Esophagus muscularis mucosa (tissue), 4 donors: ENCODE data around the gene ZC3H18. TPM values are rescaled to one million over a fixed set of nuclear protein-coding genes. Genes with fewer than 3 reads are reported as not detected.

Experiments used
- DNase-seq: peaks from one replicate; pipeline ENCODE4 v3.0.0-alpha.2; 2017; ENCODE audit errors: extremely low spot score
- H3K27ac ChIP-seq, 4 donors: fragments of 200-600 bp; sonication (generic); replicated peaks in 1 of 4; 1 replicate in 3 of 4; 2 replicates in 1 of 4; pipeline ENCODE4 v1.5.1; 2016 to 2019; ENCODE audit warnings: mild to moderate bottlenecking in 1 of 4
- H3K27me3 ChIP-seq, 4 donors: fragments of 200-600 bp; sonication (generic); one replicate each; pipeline versions ENCODE4 v1.5.1 to v1.6.0; 2016 to 2019
- H3K36me3 ChIP-seq, 4 donors: fragments of 200-600 bp; sonication (generic); one replicate each; pipeline ENCODE4 v1.5.1; 2016 to 2019
- H3K4me1 ChIP-seq, 4 donors: fragments of 200-600 bp; sonication (generic); one replicate each; pipeline ENCODE4 v1.5.1; 2016 to 2019
- H3K4me3 ChIP-seq, 4 donors: fragments of 200-600 bp; sonication (generic); 1 replicate in 2 of 4; 2 replicates in 2 of 4; pipeline ENCODE4 v1.5.1; 2016 to 2019; ENCODE audit warnings: mild to moderate bottlenecking in 4 of 4, moderate library complexity in 1 of 4
- H3K9me3 ChIP-seq, 4 donors: fragments of 200-600 bp; sonication (generic); 1 replicate in 3 of 4; 2 replicates in 1 of 4; pipeline ENCODE4 v1.5.1; 2016 to 2019
- EP300 ChIP-seq: sonication (generic); formaldehyde crosslinking; IDR thresholded peaks from one replicate; pipeline ENCODE4 v1.6.1; 2017; ENCODE audit warnings: antibody characterized with exemption
- POLR2A ChIP-seq: fragments of 450-650 bp; IDR thresholded peaks from one replicate; pipeline ENCODE4 v1.6.1; 2017; ENCODE audit warnings: antibody characterized with exemption, moderate library complexity, mild to moderate bottlenecking, low read depth
- POLR2AphosphoS5 ChIP-seq, 2 donors: sonication (generic); formaldehyde crosslinking; IDR thresholded peaks; one replicate each; pipeline ENCODE4 v1.6.1; 2017; ENCODE audit warnings: antibody characterized with exemption in 2 of 2
- WGBS: methylation state at CpG from one replicate; pipeline ENCODE4 v1.1.5; 2018; 5-methylcytosine and 5-hydroxymethylcytosine counted together
- intact Hi-C: fragments of 100-400 bp; cut with DNase I; formaldehyde crosslinking; loops from one replicate; pipeline ENCODE4 v1.15.1; 2023
- total RNA-seq, 4 donors: library from RNA; depleted of rRNA; stranded (reverse); fragments of >200 nt; gene quantifications; one replicate each; pipeline versions ENCODE4 v1.1.0 to v1.2.1, GENCODE V29; 2016
- TF ChIP-seq, protein P1 (sequence below), 3 experiments: fragments of 200-600 bp in 2 of 3; fragments of 450-650 bp in 1 of 3; sonication (generic) in 2 of 3; IDR thresholded peaks; one replicate each; pipeline ENCODE4 v1.5.1; 2017 to 2019; ENCODE audit warnings: antibody characterized with exemption in 3 of 3, mild to moderate bottlenecking in 2 of 3, moderate library complexity in 1 of 3

The ZC3H18 gene
- total RNA-seq, 4 donors from 2014 or later, result 15.9 to 29.1 (median 26.6) TPM

DNA sequence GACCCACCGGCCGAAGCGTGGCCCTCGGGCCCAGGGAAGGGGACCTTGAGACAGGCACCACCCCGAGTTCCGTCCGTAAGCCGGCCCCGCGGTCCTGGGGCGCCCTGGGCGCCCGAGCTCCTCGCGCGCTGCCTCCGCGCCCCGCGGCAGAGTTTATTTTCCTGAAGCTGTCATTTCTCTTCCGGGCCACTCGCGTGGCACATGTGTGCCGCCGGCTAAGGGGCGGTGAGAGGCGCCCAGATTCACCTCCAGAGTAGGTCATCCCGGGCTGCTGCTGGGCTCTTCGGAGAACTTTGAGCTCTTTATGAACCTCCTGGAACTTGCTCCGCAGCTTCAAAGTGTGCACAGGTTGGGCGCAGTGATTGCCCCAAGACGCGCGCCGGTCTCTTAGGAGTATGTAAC, 489 bp downstream of the ZC3H18 start:
- peak overlapping the region; percentile 75 to 92 (median 86) for H3K4me3 ChIP-seq
- intact Hi-C loops, result no loop called here
- no CpG with 5 or more reads among the region's 35 CpGs for WGBS
- H3K9me3 ChIP-seq, result no peaks in the 10 kb centered on the region
- H3K27me3 ChIP-seq, result no peaks in the 10 kb centered on the region
- H3K27ac ChIP-seq, result peak overlapping the region; percentile 77 to 89 (median 86)
- peaks cover 5 to 34% (median 24%) of the 10 kb centered on the region in 4 donors for H3K36me3 ChIP-seq
- peaks cover 25 to 40% (median 30%) of the 10 kb centered on the region in 4 donors for H3K4me1 ChIP-seq
- TF ChIP-seq, protein P1, sequence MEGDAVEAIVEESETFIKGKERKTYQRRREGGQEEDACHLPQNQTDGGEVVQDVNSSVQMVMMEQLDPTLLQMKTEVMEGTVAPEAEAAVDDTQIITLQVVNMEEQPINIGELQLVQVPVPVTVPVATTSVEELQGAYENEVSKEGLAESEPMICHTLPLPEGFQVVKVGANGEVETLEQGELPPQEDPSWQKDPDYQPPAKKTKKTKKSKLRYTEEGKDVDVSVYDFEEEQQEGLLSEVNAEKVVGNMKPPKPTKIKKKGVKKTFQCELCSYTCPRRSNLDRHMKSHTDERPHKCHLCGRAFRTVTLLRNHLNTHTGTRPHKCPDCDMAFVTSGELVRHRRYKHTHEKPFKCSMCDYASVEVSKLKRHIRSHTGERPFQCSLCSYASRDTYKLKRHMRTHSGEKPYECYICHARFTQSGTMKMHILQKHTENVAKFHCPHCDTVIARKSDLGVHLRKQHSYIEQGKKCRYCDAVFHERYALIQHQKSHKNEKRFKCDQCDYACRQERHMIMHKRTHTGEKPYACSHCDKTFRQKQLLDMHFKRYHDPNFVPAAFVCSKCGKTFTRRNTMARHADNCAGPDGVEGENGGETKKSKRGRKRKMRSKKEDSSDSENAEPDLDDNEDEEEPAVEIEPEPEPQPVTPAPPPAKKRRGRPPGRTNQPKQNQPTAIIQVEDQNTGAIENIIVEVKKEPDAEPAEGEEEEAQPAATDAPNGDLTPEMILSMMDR (IDR thresholded peaks at IDR 0.05), result no peak
- no peak for TF ChIP-seq EP300
- TF ChIP-seq POLR2A, result no peak
- no peak for TF ChIP-seq POLR2AphosphoS5 (IDR thresholded peaks at IDR 0.05)
- DNase-seq, result no peak

DNA sequence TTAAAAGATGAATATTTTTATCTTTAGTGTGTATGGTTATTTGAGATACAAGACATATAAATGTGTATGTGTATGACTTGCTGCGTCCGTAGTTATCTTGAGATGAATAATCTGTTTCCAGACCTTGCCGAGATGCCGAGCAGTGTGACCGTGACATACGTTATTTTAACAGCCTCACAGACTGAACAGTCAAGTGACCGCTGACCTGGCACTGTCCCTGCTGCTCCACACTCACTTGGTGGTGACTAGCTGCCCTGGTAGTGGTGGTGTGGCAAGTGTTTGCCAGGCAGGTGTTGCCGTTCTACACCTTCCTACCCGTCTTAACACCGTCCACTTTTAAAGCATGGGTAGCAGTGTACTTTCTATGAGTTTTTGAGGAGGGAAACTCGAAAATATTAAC, 5.0 kb downstream of the ZC3H18 start:
- 90% methylated on average over 11 of the region's 11 CpGs for WGBS
- H3K9me3 ChIP-seq, result no peaks in the 10 kb centered on the region
- H3K4me1 ChIP-seq, result peaks cover 17 to 48% (median 26%) of the 10 kb centered on the region in 4 donors
- H3K27ac ChIP-seq, result no peak overlapping the region
- intact Hi-C loops, result no loop called here
- TF ChIP-seq POLR2AphosphoS5 (IDR thresholded peaks at IDR 0.05) (no peak), EP300 (no peak), POLR2A (no peak)
- TF ChIP-seq, protein P1 (IDR thresholded peaks at IDR 0.05), result no peak
- no peak overlapping the region for H3K4me3 ChIP-seq
- no peaks in the 10 kb centered on the region for H3K27me3 ChIP-seq
- H3K36me3 ChIP-seq, result peaks cover 28 to 80% (median 68%) of the 10 kb centered on the region in 4 donors
- no peak for DNase-seq

GRCh38 chr16:88576307-88576706, 6.1 kb downstream of the ZC3H18 start:
- Histone ChIP-seq H3K4me1 (peaks cover 10 to 40% (median 20%) of the 10 kb centered on the region in 4 donors), H3K4me3 (no peak overlapping the region), H3K27me3 (no peaks in the 10 kb centered on the region), H3K9me3 (no peaks in the 10 kb centered on the region), H3K36me3 (peaks cover 38 to 90% (median 78%) of the 10 kb centered on the region in 4 donors), H3K27ac (no peak overlapping the region)
- DNase-seq, result no peak
- intact Hi-C loops, result no loop called here
- 93% methylated on average over 13 of the region's 13 CpGs for WGBS
- TF ChIP-seq, protein P1 (IDR thresholded peaks at IDR 0.05), result no peak
- TF ChIP-seq POLR2A (no peak), POLR2AphosphoS5 (IDR thresholded peaks at IDR 0.05) (no peak), EP300 (no peak)

DNA sequence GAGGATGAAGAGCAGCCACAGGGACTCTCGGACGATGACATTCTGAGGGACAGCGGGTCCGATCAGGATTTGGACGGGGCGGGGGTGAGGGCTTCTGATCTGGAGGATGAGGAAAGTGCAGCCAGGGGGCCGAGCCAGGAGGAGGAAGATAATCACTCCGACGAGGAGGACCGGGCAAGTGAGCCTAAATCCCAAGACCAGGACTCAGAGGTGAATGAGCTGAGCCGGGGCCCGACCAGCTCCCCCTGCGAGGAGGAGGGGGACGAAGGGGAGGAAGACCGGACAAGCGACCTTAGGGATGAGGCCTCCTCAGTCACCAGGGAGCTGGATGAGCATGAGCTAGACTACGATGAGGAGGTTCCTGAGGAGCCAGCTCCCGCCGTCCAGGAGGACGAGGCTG, 7.0 kb downstream of the ZC3H18 start:
- no peak for DNase-seq
- TF ChIP-seq, protein P1 (IDR thresholded peaks at IDR 0.05), result no peak
- TF ChIP-seq EP300 (no peak), POLR2A (no peak), POLR2AphosphoS5 (IDR thresholded peaks at IDR 0.05) (no peak)
- Histone ChIP-seq H3K4me1 (peaks cover 2 to 32% (median 11%) of the 10 kb centered on the region in 4 donors), H3K36me3 (peaks cover 38 to 90% (median 83%) of the 10 kb centered on the region in 4 donors), H3K27ac (no peak overlapping the region), H3K4me3 (no peak overlapping the region), H3K27me3 (no peaks in the 10 kb centered on the region), H3K9me3 (no peaks in the 10 kb centered on the region)
- WGBS, result 95% methylated on average over 20 of the region's 20 CpGs
- intact Hi-C loops, result no loop called here
